Endometrial microvascular endothelial cells (primary cell): ENCODE results near the gene ENPP6. TPM values are rescaled to one million over a fixed set of nuclear protein-coding genes. Genes with fewer than 3 reads are reported as not detected.
"Not testable (repeated sequence)": the region's sequence is repeated elsewhere in the genome, so short reads cannot be mapped to it uniquely, and the experiment has no call there.

Experiments
- in situ Hi-C: cut with HindIII; loops from 2 replicates; pipeline ENCODE4 v1.10.0; 2017; ENCODE audit warnings: low sequenced_read_pairs, low pct_unique_long_range_greater_than_20kb; ENCODE audit errors: inconsistent ontology term
- total RNA-seq: library from RNA; depleted of rRNA; stranded (reverse); fragments of >200 nt; gene quantifications from one replicate; pipeline ENCODE4 v1.2.3, GENCODE V29; 2015; ENCODE audit errors: inconsistent ontology term

Gene ENPP6
- total RNA-seq, 1 donor from 2014 or later, result not detected

DNA sequence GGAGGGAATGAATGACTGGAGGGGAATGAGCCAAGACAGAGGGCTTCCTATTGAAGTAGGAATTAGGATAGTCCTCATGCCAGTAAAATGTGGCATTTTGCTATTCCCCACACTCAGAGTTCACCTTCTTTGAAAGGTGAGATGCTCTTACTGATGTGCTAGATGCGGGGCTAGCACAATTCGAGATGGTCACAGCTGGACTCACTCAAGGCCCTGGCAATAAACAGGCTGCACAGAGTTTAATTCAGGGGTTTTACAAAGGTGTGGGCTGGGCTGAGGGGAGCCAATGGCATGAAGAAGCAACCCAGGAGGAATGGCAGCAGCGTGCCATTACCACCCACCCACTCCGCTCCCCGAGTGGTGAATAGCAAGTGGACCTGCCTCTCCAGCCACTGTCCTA lies 55.1 kb downstream of the ENPP6 start:
- in situ Hi-C loops, result no loop called here

DNA sequence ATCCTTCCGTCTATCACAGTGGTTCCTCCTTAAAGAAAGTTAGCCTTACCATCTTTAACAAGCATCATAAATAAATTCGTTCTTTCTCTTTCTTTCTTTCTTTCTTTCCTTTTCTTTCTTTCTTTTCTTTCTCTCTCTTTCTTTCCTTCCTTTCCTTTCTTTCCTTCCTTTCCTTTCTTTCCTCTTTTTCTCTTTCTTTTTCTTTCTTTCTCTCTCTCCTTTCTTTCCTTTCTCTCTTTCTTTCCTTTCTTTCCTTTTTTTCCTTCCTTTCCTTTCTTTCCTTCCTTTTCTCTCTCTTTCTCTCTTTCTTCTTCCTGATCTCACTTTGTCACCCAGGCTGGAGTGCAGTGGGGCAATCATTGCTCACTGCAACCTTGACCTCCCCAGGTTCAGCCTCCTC lies 60.4 kb downstream of the ENPP6 start:
- in situ Hi-C loops, result no loop called here

DNA sequence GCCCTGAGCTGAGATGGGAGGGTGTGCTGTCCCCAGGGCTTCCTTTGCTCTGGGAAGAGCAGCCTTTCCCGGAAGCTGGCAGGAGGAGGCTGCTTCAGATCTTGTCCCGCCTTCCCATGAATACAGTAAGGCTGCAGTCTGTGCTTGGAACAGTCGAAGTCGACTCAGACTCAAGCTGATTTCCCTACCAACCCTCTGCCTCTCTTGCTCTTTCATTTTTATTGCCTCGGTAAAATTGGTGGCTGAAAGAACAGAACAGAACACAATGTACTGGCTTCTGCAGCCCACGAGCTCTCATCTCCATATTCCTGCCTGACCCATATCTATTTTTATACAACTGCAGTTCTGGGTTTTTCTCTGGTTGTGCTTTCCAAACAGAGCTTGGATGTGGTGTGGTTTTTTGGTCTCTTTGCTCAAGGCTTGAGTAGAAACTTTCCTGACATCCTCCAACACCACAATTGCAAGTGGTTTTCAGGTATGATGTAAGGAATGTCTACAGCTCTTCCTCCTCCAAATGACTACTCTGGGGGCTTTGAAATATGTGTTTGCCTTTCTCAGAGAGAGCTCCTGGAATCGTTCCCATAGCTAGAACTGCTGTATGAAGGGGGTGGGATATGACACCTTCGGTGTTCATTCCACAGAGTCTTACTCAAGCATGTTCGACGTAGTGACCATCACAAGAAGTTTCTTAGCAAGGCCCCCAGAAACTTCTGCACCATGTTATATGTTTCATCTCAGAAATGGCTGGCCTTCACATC lies 61.3 kb downstream of the ENPP6 start:
- in situ Hi-C loops, result no loop called here

DNA sequence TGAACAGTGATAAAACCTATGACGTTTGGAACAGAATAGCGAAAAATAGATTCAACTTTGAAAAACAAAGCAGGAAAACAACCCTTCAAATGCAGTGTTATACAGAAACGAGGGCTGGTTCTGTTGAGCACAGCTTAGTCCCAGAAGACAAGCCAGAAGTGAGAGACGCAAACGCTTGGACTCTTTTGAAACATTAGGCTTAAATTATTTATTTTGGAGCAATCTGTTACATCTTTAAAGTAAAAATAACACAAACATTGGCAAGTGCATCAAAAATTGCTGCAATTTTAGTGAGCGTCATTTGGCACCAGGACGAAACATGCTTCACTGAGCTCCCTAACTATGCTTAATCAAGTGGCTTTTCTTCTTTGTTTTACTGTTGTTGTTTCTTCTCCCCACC lies 63.5 kb downstream of the ENPP6 start:
- in situ Hi-C loops, result no loop called here

DNA sequence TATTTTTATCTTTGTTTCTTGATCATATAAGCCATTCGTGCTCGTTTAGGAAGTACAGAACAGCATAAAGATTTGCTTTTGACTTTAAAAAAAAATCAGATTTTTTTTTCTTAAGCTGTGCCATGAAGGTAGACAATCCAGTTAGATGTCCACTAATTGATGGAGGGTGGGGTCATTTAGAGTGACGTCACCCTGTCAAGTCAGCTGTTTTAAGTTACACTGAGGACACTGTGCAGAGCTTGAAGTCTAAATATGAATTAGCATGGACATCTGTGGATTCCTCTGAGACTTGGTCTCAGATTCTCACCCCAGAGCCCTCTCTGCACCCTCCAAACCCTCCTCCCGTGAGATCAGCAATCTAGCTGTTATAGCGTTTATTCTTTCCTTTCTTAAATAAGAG lies 63.9 kb downstream of the ENPP6 start:
- in situ Hi-C loops, result no loop called here

DNA sequence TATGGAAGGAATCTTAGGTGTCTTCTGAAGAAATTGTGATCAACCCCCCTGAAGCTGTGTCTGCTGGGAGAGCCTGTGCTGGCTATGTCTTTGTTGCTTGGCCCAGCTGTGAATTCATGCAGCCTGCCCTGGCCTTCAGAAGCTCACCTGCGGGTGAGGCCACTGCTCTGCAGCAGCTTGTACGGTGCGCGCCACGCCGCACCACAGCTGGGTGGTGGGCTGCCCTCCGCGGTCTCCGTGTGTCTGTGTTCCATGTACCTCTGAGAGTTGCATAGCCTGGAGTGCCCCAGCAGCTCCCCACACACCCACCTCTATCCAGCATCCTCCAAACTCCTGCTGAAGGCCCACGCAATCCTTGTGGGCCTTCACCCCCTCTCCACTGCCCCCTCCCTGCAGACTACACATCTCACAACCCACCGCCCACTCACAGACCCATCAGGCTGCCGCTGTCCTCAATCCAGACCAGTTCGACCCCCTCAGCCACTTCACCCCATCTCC lies 65.6 kb downstream of the ENPP6 start:
- in situ Hi-C loops, result no loop called here

DNA sequence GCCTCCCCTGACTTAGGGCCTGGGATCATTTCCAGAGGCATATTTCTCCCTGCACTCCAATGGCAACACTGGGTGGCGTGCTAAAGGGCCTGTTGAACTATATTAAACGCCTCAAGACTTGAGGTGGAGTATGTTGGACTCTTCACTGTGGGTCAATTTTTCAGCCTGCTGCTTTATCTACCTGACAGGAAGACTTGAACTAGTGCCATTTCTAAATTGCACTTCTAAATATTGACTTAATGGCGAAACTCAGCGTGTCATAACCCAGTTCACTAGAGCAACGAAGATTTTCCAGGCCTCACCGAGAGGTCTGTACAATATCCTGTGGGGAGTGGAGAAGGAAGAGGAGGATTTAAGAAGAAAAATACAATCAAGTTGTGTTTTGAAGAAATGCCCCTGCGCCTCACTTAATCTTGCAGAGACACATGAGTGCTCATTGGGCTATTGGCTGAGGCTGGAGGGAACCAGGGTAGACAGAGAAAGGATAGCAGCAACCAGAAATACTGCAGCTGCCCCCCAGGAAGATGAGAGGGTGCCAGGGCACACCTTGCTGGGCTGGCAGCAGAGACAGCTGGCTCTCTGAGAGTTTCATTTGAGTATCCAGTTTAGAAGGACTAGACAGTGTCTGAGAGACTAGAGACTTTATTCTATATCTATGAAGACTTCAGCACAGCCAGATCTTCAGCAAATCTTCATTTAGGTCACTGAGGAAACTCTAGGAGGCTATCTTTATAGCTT lies 67.4 kb downstream of the ENPP6 start:
- in situ Hi-C loops, result no loop called here

DNA sequence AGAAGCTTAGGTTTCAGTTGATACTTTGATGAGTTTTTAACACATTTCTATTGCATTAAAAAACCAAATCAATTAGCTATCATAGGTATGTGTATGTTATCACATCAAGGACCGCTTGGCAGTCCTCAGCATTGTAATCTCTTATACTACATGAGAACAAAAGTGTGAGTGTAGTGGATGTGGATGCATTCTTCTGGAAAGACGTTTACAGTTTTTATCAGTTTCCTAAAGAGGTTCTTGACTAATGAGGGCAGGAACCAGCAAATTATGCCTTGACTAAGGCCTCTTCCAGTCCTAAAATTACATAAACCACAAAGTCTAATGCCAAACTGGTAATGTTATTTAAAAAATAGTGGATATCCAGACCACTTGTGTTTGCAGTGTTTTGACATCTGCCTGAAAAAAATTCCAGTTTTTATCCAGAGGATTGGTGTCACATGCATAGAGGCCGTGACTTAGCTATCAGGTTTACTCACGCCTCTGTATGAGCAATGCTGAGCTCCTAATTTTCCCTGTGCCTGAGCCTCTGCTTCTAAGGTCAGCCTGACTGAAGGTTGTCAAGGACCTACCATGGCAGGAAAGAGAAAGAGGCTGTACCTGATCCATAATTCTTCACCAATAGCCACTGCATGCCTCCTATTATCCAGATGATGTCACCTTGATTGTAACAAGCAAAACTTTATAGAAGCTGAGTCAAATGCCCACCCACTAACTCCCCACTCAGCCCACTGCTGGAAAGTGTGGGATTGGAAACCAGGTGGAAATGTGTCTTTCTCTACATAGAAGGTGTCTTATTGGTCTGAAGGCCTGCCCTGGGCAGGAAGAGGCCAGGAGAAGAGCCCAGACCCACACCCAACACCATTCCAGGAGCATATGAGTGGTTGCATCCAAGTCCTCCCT lies 68.7 kb downstream of the ENPP6 start:
- in situ Hi-C loops, result no loop called here

DNA sequence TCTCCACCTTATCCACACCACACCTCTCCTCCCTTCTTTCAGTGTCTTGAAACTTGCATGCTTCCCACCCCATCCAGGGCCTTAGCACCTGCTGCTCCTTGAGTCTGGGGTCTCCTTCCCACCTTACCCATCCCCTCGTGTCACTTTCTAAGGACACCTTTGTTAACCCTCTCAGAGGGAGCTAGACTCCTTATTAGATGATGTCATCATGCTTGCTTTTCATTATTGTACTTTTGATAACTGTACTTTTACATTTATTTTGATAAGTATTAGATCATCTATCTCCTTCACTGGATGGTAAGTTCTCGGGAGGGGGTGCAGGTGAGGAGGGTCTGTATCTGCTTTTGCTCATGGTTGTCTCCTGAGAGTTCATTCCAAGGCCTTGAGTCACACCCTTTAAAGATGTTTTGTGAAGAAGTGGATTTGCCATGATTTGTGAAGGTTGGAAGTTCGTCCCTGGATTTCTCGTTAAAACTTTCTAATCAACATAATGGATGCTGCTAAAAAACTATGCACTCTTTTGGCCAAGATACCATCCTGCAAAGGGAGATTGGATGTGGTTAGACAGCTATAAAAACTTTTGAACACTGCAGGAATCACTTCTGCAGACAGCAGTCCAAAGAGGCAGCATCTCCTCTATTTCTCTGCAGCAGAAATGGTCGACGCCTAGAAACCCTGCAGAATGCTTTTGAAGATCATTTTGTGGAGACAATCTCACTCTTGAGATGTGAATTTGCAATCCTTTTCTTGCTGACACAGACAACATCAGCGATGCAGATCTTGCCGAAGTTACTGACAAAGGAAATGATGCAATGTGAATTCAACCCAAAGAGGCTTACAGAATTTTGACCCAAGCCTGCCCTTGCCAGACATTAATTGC lies 69.6 kb downstream of the ENPP6 start:
- in situ Hi-C loops, result no loop called here

DNA sequence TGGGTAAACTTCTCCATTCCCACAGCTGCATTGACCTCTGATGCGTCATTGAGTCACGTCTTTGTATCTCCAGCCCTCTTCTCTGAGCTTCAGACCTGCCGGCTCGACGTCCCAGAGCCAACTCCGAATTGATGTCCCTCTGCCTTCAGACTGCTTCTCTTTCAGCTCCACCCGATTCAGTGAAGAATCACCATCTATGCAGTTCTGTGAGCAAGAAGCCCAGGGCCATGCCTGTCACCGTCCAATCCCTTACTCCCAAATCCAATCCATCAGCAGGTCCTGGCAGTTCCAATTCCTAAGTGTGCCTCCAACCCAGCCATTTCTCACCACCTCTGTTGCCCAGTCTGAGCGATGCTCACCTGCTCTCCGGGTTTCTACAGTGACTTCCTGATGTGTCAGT lies 70.7 kb downstream of the ENPP6 start:
- in situ Hi-C loops, result no loop called here

DNA sequence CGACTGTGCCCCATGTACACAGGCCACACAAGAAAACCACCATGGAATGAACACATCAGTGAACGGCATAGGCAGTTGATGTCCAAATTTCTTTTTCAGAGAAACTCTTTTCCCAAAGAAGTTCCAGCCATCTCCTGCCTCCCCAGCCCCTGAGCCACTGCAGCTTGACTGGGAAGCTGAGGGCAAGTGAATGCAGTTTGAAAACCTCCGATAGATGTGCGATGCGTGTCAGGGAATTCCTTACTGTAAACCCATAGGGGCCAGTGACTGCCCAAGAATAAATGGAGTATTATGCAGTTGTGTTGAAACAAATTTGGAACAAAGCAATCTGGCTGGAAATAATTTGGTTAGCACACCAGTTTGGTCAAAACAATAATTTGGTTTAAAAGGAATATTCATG lies 72.1 kb downstream of the ENPP6 start:
- in situ Hi-C loops, result no loop called here

DNA sequence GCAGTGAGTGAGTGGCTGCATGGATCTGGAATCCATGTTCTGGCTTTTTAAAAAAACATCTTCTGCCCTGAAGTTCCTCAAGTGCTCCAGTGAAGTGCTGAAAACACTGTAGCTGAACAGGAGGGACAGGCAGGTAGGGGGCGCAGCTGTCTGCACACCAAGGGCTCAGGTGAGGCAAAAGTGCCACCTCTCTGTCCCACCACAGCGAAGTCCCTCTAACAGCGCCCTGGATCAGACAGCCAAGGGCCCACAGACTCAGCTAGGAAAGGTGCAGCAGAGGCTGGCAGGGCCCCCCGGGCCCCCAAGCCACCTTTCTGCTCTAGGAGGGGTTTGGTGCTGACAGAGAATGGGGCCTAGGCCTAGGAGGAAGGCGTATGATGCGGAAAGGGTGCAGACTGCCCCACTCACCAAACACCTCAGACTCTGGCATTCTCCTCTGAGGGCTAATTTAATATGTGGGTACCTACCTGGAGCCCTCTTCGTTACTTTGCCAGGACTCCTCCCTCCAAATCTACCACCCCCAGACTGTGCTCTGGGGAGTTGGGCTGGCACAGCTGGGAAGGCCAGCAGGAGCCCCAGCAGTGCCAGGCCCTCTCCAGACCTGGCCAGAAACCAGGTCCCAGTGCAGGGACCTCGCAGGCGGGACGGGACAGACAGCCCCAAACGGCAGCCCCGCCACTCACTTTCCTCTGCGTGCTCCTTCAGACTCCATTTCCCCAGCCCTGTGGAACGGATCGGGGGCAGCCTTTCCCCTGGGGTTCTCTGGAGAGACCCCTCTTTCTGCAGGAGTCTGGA lies 73.7 kb downstream of the ENPP6 start:
- in situ Hi-C loops, result no loop called here

DNA sequence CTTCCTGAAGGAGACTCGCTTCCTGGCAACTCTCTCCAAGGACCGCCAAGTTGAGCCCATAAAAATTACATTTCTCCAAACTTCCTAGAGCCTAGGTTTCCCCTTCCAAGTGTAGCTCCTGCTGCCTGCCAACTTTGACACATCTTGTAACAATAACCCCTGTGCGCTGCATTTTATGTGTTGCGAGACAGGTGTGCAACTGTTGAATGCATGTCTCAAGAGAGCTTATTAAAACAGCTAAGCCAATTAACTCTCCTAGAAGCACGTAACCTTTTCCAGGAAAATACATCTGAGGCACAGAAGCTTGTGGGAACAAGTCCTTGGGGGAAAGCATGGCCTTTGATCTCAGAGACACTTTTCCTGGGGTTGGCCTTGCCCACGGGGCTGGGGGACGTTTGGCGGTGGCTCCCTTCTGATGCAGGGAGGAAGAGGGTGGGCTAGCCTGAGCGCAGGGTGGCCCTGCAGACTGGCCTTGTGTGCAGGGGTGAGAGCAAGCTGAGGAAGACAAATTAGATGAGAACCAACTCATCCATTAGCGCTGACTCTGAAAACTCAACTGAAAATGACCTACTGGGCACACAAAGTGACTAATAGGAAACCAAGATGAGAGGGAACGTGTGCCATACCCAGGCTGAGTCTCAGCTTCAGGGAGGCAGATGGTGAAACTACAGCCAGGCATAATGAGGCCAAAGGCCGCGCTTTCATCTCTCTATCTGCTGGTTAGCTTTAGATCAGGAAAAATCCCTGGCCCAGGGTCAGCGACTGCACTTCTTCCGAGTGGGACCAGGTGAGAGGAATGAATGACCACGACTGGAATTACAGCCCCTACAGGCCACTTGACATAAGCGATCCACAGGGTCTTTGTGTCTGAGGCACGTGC lies 75.3 kb downstream of the ENPP6 start:
- in situ Hi-C loops, result no loop called here

DNA sequence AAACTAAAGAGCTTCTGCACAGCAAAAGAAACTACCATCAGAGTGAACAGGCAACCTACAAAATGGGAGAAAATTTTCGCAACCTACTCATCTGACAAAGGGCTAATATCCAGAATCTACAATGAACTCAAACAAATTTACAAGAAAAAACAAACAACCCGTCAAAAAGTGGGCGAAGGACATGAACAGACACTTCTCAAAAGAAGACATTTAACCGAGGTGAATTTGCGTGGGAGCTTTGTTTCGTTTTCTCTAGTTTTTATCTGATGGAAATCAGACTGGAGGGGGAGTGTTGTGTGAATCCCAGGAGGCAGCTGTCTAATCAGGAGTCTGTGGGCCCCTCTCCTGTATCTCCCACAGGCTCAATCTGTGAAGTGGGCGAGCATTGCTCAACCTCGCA lies 76.8 kb downstream of the ENPP6 start:
- in situ Hi-C loops, result not testable (repeated sequence)

DNA sequence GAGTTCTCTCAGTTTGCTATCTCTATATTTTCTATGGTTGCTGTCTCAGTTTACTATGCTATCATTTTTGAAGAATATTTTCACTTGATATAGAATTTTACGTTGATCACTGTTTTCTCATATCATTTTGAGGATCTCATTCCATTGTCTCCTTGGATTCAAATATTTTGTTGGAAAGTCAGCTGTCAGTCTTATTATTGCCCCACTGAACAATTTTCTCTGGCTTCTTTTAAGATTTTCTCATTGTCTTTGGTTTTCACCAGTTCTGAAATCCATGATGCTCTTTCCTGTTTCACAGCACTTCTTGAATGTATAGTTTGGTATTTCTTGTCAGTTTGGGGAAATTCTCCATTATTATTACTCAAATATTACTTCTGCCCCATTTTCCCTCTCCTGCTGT lies 81.1 kb downstream of the ENPP6 start:
- in situ Hi-C loops, result no loop called here

DNA sequence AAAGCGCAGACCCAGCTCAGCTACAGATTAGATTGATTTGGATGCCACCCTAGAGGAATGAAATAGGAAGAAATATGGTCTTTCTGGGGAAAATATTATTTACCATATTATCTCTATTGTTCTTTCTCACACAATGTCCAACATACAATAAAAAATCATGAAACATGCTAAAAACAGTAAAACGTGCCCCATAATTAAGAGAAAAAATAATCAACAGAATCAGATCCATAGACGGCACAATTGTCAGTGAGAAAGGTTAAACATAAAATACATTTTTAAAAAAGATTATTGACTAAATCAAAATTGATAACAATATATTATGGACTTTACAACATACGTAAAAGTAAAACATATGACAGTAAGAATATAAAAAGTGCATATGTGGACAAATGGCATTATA lies 90.9 kb downstream of the ENPP6 start:
- in situ Hi-C loops, result no loop called here
